ENCODE measurements around the gene PAGE2B. TPM values are rescaled to one million over a fixed set of nuclear protein-coding genes. Genes with fewer than 3 reads are reported as not detected.
"Not testable (repeated sequence)": the region's sequence is repeated elsewhere in the genome, so short reads cannot be mapped to it uniquely, and the experiment has no call there.

The PAGE2B gene
- polyA plus RNA-seq, 1 donor, result 0.57 TPM

- no CpG with 5 or more reads among the region's 2 CpGs for WGBS (ENCODE audit: insufficient coverage, low lambda C conversion rate)
- H3K9me3 ChIP-seq (ENCODE audit: control insufficient read depth, low read depth, low read length), result no peaks in the 10 kb centered on the region
- H3K4me1 ChIP-seq (ENCODE audit: control insufficient read depth, insufficient read depth, low read length), result peaks cover 5% of the 10 kb centered on the region
- no peak overlapping the region for H3K27ac ChIP-seq (ENCODE audit: low read length)
- no peaks in the 10 kb centered on the region for H3K27me3 ChIP-seq (ENCODE audit: control insufficient read depth, insufficient read depth, low read length)
- no peak overlapping the region for H3K4me3 ChIP-seq (ENCODE audit: low read length)
- DNase-seq, result no peak
- H3K36me3 ChIP-seq (ENCODE audit: control insufficient read depth, insufficient read depth, low read length), result no peaks in the 10 kb centered on the region
These were observed 33.1 kb downstream of the PAGE2B start for GRCh38 chrX:55107911-55108310.

DNA sequence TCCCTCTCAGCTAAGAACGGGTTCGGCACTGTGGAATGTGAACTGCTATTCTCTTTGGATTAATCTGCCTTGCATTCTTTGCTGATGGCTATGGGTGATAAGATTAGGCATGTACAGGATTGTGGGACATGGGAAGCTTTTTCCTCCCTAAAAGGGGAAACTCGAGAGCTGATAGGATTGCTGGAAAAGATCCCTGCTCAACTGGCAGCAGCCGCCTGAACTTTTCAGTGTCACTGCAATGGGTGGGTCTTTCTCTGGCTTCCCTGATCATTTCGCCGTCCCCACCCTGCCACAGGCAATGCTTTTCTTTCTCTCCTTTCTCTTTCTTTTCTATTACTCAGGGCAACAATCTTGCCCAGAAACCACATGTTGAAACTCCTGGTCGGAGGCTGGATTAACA lies 34.5 kb downstream of the PAGE2B start:
- DNase-seq, result peak in 1 of 2 donors; percentile 23
- H3K9me3 ChIP-seq (ENCODE audit: control insufficient read depth, low read depth, low read length), result no peaks in the 10 kb centered on the region
- H3K4me3 ChIP-seq (ENCODE audit: low read length), result no peak overlapping the region
- H3K4me1 ChIP-seq (ENCODE audit: control insufficient read depth, insufficient read depth, low read length), result peaks cover 8% of the 10 kb centered on the region
- H3K27me3 ChIP-seq (ENCODE audit: control insufficient read depth, insufficient read depth, low read length), result no peaks in the 10 kb centered on the region
- no CpG with 5 or more reads among the region's 7 CpGs for WGBS (ENCODE audit: insufficient coverage, low lambda C conversion rate)
- H3K27ac ChIP-seq (ENCODE audit: low read length), result no peak overlapping the region
- H3K36me3 ChIP-seq (ENCODE audit: control insufficient read depth, insufficient read depth, low read length), result no peaks in the 10 kb centered on the region

DNA sequence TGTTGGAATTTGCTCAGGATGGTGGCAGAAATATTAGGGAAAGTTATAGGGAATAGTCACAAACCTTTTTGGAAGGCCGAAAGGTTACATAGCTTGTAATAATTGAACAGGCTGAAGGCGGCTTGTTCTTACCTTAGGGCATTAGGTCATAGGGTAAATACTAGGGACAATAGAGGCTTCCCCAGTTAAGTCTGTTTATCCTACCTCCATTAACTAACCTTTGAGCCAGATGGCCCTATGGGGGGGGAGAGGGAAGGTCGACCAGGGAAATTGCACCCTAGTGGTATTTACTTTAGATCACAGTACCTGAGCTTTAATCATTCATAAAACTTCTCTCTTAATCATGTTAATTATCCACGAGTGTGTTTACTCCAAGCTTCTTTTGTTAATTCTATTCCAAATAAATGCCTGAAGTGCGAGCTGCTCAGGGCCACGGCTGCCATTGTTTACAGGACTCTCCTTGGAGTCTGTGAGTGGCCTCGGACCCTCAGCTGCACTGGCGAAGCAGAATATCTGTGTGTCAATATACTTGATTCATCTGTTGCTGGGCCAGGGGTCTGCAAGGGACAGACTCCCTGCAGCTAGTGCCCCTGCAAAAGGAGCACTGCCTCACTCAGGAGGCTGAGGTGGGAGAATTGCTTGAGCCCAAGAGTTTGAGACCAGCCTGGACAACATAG lies 36.9 kb downstream of the PAGE2B start:
- Histone ChIP-seq H3K9me3 (ENCODE audit: control insufficient read depth, low read depth, low read length) (no peaks in the 10 kb centered on the region), H3K36me3 (ENCODE audit: control insufficient read depth, insufficient read depth, low read length) (no peaks in the 10 kb centered on the region), H3K4me3 (ENCODE audit: low read length) (no peak overlapping the region), H3K27ac (ENCODE audit: low read length) (no peak overlapping the region), H3K4me1 (ENCODE audit: control insufficient read depth, insufficient read depth, low read length) (peaks cover 13% of the 10 kb centered on the region), H3K27me3 (ENCODE audit: control insufficient read depth, insufficient read depth, low read length) (no peaks in the 10 kb centered on the region)
- no CpG with 5 or more reads among the region's 8 CpGs for WGBS (ENCODE audit: insufficient coverage, low lambda C conversion rate)
- DNase-seq, result peak; percentile 17 to 45

GRCh38 chrX:55116589-55116988 lies 41.8 kb downstream of the PAGE2B start:
- H3K9me3 ChIP-seq (ENCODE audit: control insufficient read depth, low read depth, low read length); H3K36me3 ChIP-seq (ENCODE audit: control insufficient read depth, insufficient read depth, low read length); H3K4me3 ChIP-seq (ENCODE audit: low read length); H3K27ac ChIP-seq (ENCODE audit: low read length); H3K27me3 ChIP-seq (ENCODE audit: control insufficient read depth, insufficient read depth, low read length): not testable (repeated sequence)
- WGBS (ENCODE audit: insufficient coverage, low lambda C conversion rate), result no CpG with 5 or more reads among the region's 7 CpGs
- peak in 1 of 2 donors; percentile 9 for DNase-seq
- peaks cover 15% of the 10 kb centered on the region for H3K4me1 ChIP-seq (ENCODE audit: control insufficient read depth, insufficient read depth, low read length)

GRCh38 chrX:55118574-55118973 lies 43.7 kb downstream of the PAGE2B start:
- DNase-seq, result no peak
- Histone ChIP-seq H3K9me3 (ENCODE audit: control insufficient read depth, low read depth, low read length) (no peaks in the 10 kb centered on the region), H3K27me3 (ENCODE audit: control insufficient read depth, insufficient read depth, low read length) (no peaks in the 10 kb centered on the region), H3K36me3 (ENCODE audit: control insufficient read depth, insufficient read depth, low read length) (no peaks in the 10 kb centered on the region), H3K4me1 (ENCODE audit: control insufficient read depth, insufficient read depth, low read length) (peaks cover 13% of the 10 kb centered on the region), H3K4me3 (ENCODE audit: low read length) (no peak overlapping the region), H3K27ac (ENCODE audit: low read length) (no peak overlapping the region)
- WGBS (ENCODE audit: insufficient coverage, low lambda C conversion rate), result no CpG with 5 or more reads among the region's 3 CpGs

GRCh38 chrX:55119271-55119670 lies 44.4 kb downstream of the PAGE2B start:
- no peak overlapping the region for H3K27ac ChIP-seq (ENCODE audit: low read length)
- H3K9me3 ChIP-seq (ENCODE audit: control insufficient read depth, low read depth, low read length), result no peaks in the 10 kb centered on the region
- no peak overlapping the region for H3K4me3 ChIP-seq (ENCODE audit: low read length)
- peaks cover 14% of the 10 kb centered on the region for H3K4me1 ChIP-seq (ENCODE audit: control insufficient read depth, insufficient read depth, low read length)
- DNase-seq, result no peak
- H3K36me3 ChIP-seq (ENCODE audit: control insufficient read depth, insufficient read depth, low read length), result no peaks in the 10 kb centered on the region
- H3K27me3 ChIP-seq (ENCODE audit: control insufficient read depth, insufficient read depth, low read length), result no peaks in the 10 kb centered on the region

GRCh38 chrX:55119712-55120111 lies 44.9 kb downstream of the PAGE2B start:
- Histone ChIP-seq H3K27me3 (ENCODE audit: control insufficient read depth, insufficient read depth, low read length) (no peaks in the 10 kb centered on the region), H3K9me3 (ENCODE audit: control insufficient read depth, low read depth, low read length) (no peaks in the 10 kb centered on the region), H3K36me3 (ENCODE audit: control insufficient read depth, insufficient read depth, low read length) (no peaks in the 10 kb centered on the region), H3K27ac (ENCODE audit: low read length) (no peak overlapping the region), H3K4me3 (ENCODE audit: low read length) (no peak overlapping the region), H3K4me1 (ENCODE audit: control insufficient read depth, insufficient read depth, low read length) (peaks cover 14% of the 10 kb centered on the region)
- DNase-seq, result no peak
- WGBS (ENCODE audit: insufficient coverage, low lambda C conversion rate), result no CpG with 5 or more reads among the region's 1 CpG

- H3K4me1 ChIP-seq (ENCODE audit: control insufficient read depth, insufficient read depth, low read length), result peaks cover 12% of the 10 kb centered on the region
- peak in 1 of 2 donors; percentile 20 for DNase-seq
- H3K9me3 ChIP-seq (ENCODE audit: control insufficient read depth, low read depth, low read length), result no peaks in the 10 kb centered on the region
- no peak overlapping the region for H3K27ac ChIP-seq (ENCODE audit: low read length)
- no CpG with 5 or more reads among the region's 2 CpGs for WGBS (ENCODE audit: insufficient coverage, low lambda C conversion rate)
- H3K36me3 ChIP-seq (ENCODE audit: control insufficient read depth, insufficient read depth, low read length), result no peaks in the 10 kb centered on the region
- H3K4me3 ChIP-seq (ENCODE audit: low read length), result no peak overlapping the region
- no peaks in the 10 kb centered on the region for H3K27me3 ChIP-seq (ENCODE audit: control insufficient read depth, insufficient read depth, low read length)
These were observed 46.0 kb downstream of the PAGE2B start for GRCh38 chrX:55120761-55121358.

- Histone ChIP-seq H3K4me3 (ENCODE audit: low read length) (no peak overlapping the region), H3K36me3 (ENCODE audit: control insufficient read depth, insufficient read depth, low read length) (no peaks in the 10 kb centered on the region), H3K27ac (ENCODE audit: low read length) (no peak overlapping the region), H3K9me3 (ENCODE audit: control insufficient read depth, low read depth, low read length) (no peaks in the 10 kb centered on the region), H3K27me3 (ENCODE audit: control insufficient read depth, insufficient read depth, low read length) (no peaks in the 10 kb centered on the region), H3K4me1 (ENCODE audit: control insufficient read depth, insufficient read depth, low read length) (peaks cover 9% of the 10 kb centered on the region)
- WGBS (ENCODE audit: insufficient coverage, low lambda C conversion rate), result no CpG with 5 or more reads among the region's 7 CpGs
- DNase-seq, result no peak
These were observed 49.1 kb downstream of the PAGE2B start for GRCh38 chrX:55123900-55124299.

GRCh38 chrX:55127692-55128091 lies 52.9 kb downstream of the PAGE2B start:
- Histone ChIP-seq H3K27ac (ENCODE audit: low read length) (no peak overlapping the region), H3K4me3 (ENCODE audit: low read length) (no peak overlapping the region), H3K36me3 (ENCODE audit: control insufficient read depth, insufficient read depth, low read length) (no peaks in the 10 kb centered on the region), H3K27me3 (ENCODE audit: control insufficient read depth, insufficient read depth, low read length) (no peaks in the 10 kb centered on the region), H3K4me1 (ENCODE audit: control insufficient read depth, insufficient read depth, low read length) (peaks cover 4% of the 10 kb centered on the region), H3K9me3 (ENCODE audit: control insufficient read depth, low read depth, low read length) (no peaks in the 10 kb centered on the region)
- peak in 1 of 2 donors; percentile 21 for DNase-seq
- no CpG with 5 or more reads among the region's 2 CpGs for WGBS (ENCODE audit: insufficient coverage, low lambda C conversion rate)
